MCF 10A (cell line): Measurements from ENCODE around the gene TMEM167A. TPM values are rescaled to one million over a fixed set of nuclear protein-coding genes. Genes with fewer than 3 reads are reported as not detected.

ENCODE experiments used
- BruUV-seq: library from RNA; stranded (reverse); fragments of 400-500 nt; replicated peaks from 2 replicates; lab custom pipeline; 2021; lab: Mats Ljungman, UMichigan
- CTCF ChIA-PET: fragments of 300-600 bp; sonication (Branson Sonifier 250); formaldehyde crosslinking; extraction: SDS; loops from one replicate; lab custom pipeline; 2021; ENCODE audit warnings: antibody characterized with exemption, inconsistent platforms; lab: Yijun Ruan, JAX
- POLR2A ChIA-PET: fragments of 300-600, 350-650 bp; sonication (Branson Sonifier 250); formaldehyde crosslinking; extraction: SDS; loops from one replicate; lab custom pipeline; 2020; ENCODE audit warnings: antibody characterized with exemption, inconsistent platforms; lab: Yijun Ruan, JAX
- DNase-seq: peaks from one replicate; pipeline ENCODE4 v3.0.0-alpha.2; 2018; ENCODE audit not compliant: unreplicated experiment
- H3K27ac Mint-ChIP-seq: one replicate; pipeline ENCODE4 v1.8.0; 2022; ENCODE audit warnings: mild to moderate bottlenecking, low read depth, mixed read lengths; ENCODE audit not compliant: unreplicated experiment
- H3K27me3 Mint-ChIP-seq: one replicate; pipeline ENCODE4 v1.8.0; 2022; ENCODE audit warnings: mixed read lengths; ENCODE audit not compliant: insufficient read depth, unreplicated experiment
- H3K36me3 Mint-ChIP-seq: one replicate; pipeline ENCODE4 v1.8.0; 2022; ENCODE audit warnings: mild to moderate bottlenecking, moderate library complexity, mixed read lengths; ENCODE audit not compliant: insufficient read depth, unreplicated experiment
- H3K4me1 Mint-ChIP-seq: one replicate; pipeline ENCODE4 v1.8.0; 2022; ENCODE audit warnings: mixed read lengths; ENCODE audit not compliant: insufficient read depth, unreplicated experiment
- H3K4me3 Mint-ChIP-seq: one replicate; pipeline ENCODE4 v1.8.0; 2022; ENCODE audit warnings: mild to moderate bottlenecking, moderate library complexity, mixed read lengths; ENCODE audit not compliant: unreplicated experiment
- H3K9me3 Mint-ChIP-seq: one replicate; pipeline ENCODE4 v1.8.0; 2022; ENCODE audit warnings: mixed read lengths; ENCODE audit not compliant: unreplicated experiment
- intact Hi-C: fragments of 100-400 bp; cut with micrococcal nuclease; formaldehyde crosslinking; loops from 2 replicates; pipeline ENCODE4 v1.14.1; 2022
- total RNA-seq: library from RNA; stranded (reverse); gene quantifications from 2 replicates; pipeline ENCODE4 v1.2.3, GENCODE V29; 2022
- TF ChIP-seq, protein P1 (sequence below): fragments of 200-600 bp; IDR thresholded peaks from one replicate; pipeline ENCODE4 v1.8.0; 2022; ENCODE audit warnings: antibody characterized with exemption, mild to moderate bottlenecking; ENCODE audit not compliant: unreplicated experiment

The TMEM167A gene
- total RNA-seq, 1 experiment from 2014 or later, result 84.1 TPM

DNA sequence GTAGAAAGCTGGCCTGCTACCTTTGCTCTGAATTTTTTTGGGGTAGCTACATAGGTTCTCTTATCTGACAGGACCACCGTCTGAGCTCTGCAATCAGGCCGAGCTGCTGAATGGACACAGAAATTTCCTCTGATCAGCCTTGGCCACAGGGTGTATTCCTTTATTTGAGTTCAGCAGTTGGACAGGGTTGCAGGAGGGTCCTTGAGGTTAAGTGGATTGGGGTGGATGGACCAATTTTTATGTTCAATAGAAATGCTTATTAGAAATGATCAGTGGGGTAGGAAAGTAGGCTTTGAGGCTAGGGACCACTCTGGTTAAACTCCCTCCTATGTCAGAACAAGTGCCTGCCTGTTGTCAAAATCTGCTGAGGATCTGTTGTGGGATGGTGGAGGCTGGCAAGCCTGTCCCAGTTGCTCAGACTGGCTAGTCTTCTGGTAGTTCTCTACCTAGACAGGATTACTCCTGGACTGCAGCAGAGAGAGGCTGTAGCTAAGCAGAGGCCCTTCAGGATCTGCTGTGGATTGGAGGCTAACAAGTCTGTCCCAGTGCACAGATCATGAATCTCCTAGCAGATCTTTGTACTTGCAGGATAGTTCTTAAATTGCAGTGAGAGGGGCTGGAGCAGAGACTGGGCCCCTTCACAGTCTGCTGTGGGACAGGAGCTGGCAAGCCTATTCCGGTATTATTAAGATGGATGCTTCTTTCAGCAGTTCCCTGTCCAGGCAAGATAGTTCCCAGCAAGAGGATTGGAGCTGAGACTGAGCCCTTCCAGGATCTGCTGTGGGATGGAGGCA lies 18.2 kb upstream of the TMEM167A start:
- intact Hi-C loops, result no loop called here
- Mint-ChIP-seq H3K4me1 (peaks cover 20% of the 10 kb centered on the region), H3K36me3 (no peaks in the 10 kb centered on the region), H3K27ac (peak overlapping the region; percentile 39), H3K27me3 (no peaks in the 10 kb centered on the region), H3K4me3 (no peak overlapping the region), H3K9me3 (peaks cover 28% of the 10 kb centered on the region)
- no TSS peak for BruUV-seq
- CTCF ChIA-PET, result interaction anchor here (0.5 kb wide), 1 partner anchor 832 kb away, joined by 4 read pairs; no protein-coding TSS in a partner anchor
- POLR2A ChIA-PET, result interaction anchor here (1.4 to 1.8 kb wide), 2 partner anchors 10 to 19 kb away, joined by 5 read pairs; no protein-coding TSS in a partner anchor
- TF ChIP-seq, protein P1, sequence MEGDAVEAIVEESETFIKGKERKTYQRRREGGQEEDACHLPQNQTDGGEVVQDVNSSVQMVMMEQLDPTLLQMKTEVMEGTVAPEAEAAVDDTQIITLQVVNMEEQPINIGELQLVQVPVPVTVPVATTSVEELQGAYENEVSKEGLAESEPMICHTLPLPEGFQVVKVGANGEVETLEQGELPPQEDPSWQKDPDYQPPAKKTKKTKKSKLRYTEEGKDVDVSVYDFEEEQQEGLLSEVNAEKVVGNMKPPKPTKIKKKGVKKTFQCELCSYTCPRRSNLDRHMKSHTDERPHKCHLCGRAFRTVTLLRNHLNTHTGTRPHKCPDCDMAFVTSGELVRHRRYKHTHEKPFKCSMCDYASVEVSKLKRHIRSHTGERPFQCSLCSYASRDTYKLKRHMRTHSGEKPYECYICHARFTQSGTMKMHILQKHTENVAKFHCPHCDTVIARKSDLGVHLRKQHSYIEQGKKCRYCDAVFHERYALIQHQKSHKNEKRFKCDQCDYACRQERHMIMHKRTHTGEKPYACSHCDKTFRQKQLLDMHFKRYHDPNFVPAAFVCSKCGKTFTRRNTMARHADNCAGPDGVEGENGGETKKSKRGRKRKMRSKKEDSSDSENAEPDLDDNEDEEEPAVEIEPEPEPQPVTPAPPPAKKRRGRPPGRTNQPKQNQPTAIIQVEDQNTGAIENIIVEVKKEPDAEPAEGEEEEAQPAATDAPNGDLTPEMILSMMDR, result no peak
- DNase-seq, result no peak

DNA sequence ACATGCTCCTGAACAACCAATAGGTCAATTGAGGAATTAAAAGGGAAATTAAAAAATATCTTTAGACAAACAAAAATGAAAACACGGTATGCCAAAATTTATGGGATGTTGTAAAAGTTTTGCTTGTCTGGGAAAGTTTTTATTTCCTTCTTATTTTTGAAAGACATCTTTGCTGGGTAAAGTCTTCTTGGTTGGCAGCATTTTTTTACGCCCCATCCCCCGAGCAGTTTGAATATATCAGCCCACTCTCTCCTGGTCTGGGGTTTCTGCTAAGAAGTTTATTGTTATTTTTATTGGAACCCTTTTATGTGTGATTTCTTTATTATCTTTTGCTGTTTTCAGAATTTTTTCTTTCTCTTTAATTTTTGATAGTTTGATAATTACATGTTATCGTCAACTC lies 16.5 kb upstream of the TMEM167A start:
- Mint-ChIP-seq H3K36me3 (no peaks in the 10 kb centered on the region), H3K27ac (no peak overlapping the region), H3K4me1 (peaks cover 20% of the 10 kb centered on the region), H3K27me3 (no peaks in the 10 kb centered on the region), H3K4me3 (no peak overlapping the region), H3K9me3 (peaks cover 28% of the 10 kb centered on the region)
- no peak for DNase-seq
- intact Hi-C loops, result no loop called here
- CTCF ChIA-PET, result interaction anchor here (0.7 kb wide), 1 partner anchor 1770 kb away, joined by 5 read pairs; no protein-coding TSS in a partner anchor
- BruUV-seq, result no TSS peak
- POLR2A ChIA-PET, result no interaction called here
- TF ChIP-seq, protein P1, result no peak

DNA sequence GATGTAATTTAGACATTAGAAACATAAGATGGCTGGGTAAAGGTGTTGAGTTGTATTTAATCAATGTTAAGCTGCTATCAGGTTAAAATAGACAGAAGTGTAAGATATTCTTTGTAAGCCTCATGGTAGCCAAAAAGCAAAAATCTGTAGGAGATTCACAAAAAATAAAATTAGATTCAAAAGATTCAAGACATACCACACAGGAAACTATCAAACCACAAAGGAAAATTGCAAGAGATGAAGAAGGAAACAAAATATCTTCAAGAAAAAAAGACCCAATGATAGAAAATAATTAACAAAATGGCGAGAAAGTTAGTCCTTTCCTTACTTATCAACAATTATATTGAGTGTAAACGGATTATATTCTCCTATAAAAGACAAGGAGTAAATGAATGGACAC lies 15.4 kb upstream of the TMEM167A start:
- no peak for DNase-seq
- H3K27me3 Mint-ChIP-seq, result no peaks in the 10 kb centered on the region
- H3K4me1 Mint-ChIP-seq, result peaks cover 15% of the 10 kb centered on the region
- peaks cover 28% of the 10 kb centered on the region for H3K9me3 Mint-ChIP-seq
- ChIA-PET CTCF (no interaction called here), POLR2A (interaction anchor here (0.5 to 0.9 kb wide), 2 partner anchors 15 to 468 kb away, joined by 4 read pairs; partner anchors contain the start of genes TMEM167A and XRCC4)
- intact Hi-C loops, result no loop called here
- H3K36me3 Mint-ChIP-seq, result no peaks in the 10 kb centered on the region
- no TSS peak for BruUV-seq
- TF ChIP-seq, protein P1, result no peak
- H3K27ac Mint-ChIP-seq, result no peak overlapping the region
- H3K4me3 Mint-ChIP-seq, result no peak overlapping the region

GRCh38 chr5:83090169-83090568 lies 13.0 kb upstream of the TMEM167A start:
- TF ChIP-seq, protein P1, result no peak
- intact Hi-C loops, result no loop called here
- Mint-ChIP-seq H3K27ac (no peak overlapping the region), H3K27me3 (no peaks in the 10 kb centered on the region), H3K4me3 (no peak overlapping the region), H3K4me1 (peaks cover 7% of the 10 kb centered on the region), H3K9me3 (peaks cover 28% of the 10 kb centered on the region), H3K36me3 (no peaks in the 10 kb centered on the region)
- DNase-seq, result no peak
- CTCF ChIA-PET, result interaction anchor here (0.6 kb wide), 1 partner anchor 758 kb away, joined by 3 read pairs; no protein-coding TSS in a partner anchor
- POLR2A ChIA-PET, result interaction anchor here (0.8 to 1.1 kb wide), 2 partner anchors 13 kb away, joined by 3 read pairs; partner anchors contain the start of genes TMEM167A and XRCC4
- no TSS peak for BruUV-seq
